Measurements from ENCODE around the gene SYT15. TPM values are rescaled to one million over a fixed set of nuclear protein-coding genes. Genes with fewer than 3 reads are reported as not detected.

The SYT15 gene
- total and polyA plus RNA-seq, 2 donors (not counting 3 experiments of a cell fraction or from before 2014, with no cell fraction given) = 0.50 to 0.75 TPM

DNA sequence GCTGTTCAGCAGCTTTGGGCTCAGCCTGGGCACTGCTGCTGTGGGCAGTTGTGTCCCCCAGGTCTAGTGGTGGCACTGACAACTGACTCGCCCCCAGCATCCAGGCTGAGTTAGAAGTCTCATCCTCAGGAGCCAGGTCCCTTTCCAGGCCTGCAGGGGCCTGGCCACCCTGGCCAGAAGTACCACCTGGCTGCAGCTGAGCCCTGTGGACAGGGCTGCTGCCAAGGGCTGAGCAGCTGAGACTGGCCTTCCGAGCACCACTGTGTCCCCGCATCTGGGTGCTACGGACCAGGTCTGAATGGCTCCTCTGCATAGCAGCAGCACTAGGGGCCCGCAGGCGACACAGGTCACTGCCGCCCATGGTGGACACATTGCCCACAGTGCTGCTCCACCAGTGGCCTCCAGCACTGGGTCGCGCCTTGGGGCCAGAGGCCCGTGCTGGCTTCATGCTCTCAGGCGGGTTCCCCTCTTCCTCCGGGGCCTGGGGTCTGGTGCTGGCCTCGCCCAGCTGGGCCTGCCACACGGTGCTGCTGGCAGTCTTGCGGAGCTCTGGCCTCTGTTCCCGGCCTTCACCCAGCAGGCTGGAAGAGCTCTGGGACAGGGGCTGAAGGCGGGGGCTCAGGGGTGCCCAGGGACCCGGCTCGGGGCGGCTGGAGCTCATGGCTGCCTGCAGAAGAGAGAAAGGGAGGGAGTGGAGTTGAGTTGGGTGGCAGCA, 28.7 kb upstream of the SYT15 start:
- intact Hi-C loops (cut with micrococcal nuclease) (no loop called here), dilution Hi-C loops (cut with MboI; ENCODE audit: extremely low pct_ligation_motif_present, low sequenced_read_pairs) (no loop called here)
- CTCF ChIA-PET = interaction anchor here (1.4 kb wide), 1 partner anchor 10 kb away, joined by 3 read pairs; no protein-coding TSS in a partner anchor
- no peak overlapping the region for H3K4me3 ChIP-seq (replicated peaks in 1 of 3; ENCODE audit: insufficient read depth in 1 of 3, low read depth in 1 of 3, low read length in 3 of 3)
- DNase-seq (ENCODE audit: low read depth, low spot score) (no peak), FAIRE-seq (no peak)
- H3K79me2 ChIP-seq (ENCODE audit: control insufficient read depth, insufficient read depth, low read length) = no peaks in the 10 kb centered on the region
- no peak overlapping the region for H3K27ac ChIP-seq (ENCODE audit: insufficient read depth, low read depth, low read length)
- H3K9me1 ChIP-seq (replicated peaks; ENCODE audit: control insufficient read depth, extremely low read depth, insufficient read depth, low read length) = no peaks in the 10 kb centered on the region
- H4K20me1 ChIP-seq (replicated peaks; ENCODE audit: control insufficient read depth, extremely low read depth, insufficient read depth, low read length) = no peaks in the 10 kb centered on the region
- no peak overlapping the region for H3K4me2 ChIP-seq (ENCODE audit: insufficient read depth, low read length)
- H3K27me3 ChIP-seq (ENCODE audit: control insufficient read depth in 2 of 2, insufficient read depth in 2 of 2, low read length in 2 of 2) = peaks cover 1 to 10% of the 10 kb centered on the region in 2 experiments
- no peak overlapping the region for H2AFZ ChIP-seq (ENCODE audit: low read depth, low read length)
- no peaks in the 10 kb centered on the region for H3K9me3 ChIP-seq (replicated peaks; ENCODE audit: control insufficient read depth, insufficient read depth, low read length)
- no peaks in the 10 kb centered on the region for H3K4me1 ChIP-seq (ENCODE audit: control insufficient read depth, extremely low read depth, insufficient read depth, low read length)
- no peaks in the 10 kb centered on the region for H3K36me3 ChIP-seq (ENCODE audit: control insufficient read depth in 2 of 2, extremely low read depth in 1 of 2, insufficient read depth in 2 of 2, low read length in 2 of 2)
- TF ChIP-seq MYC (IDR thresholded peaks at IDR 0.05; ENCODE audit: low read depth, low read length) (no peak), POLR2A (IDR thresholded peaks at IDR 0.05; ENCODE audit: low read depth, low read length) (no peak), POLR2AphosphoS5 (IDR thresholded peaks at IDR 0.05; ENCODE audit: insufficient read depth, low read depth, low read length) (no peak), GATA2 (IDR thresholded peaks at IDR 0.05; ENCODE audit: insufficient read depth, insufficient read length, low read depth, low read length) (no peak), EZH2 (IDR thresholded peaks at IDR 0.05; ENCODE audit: borderline replicate concordance, low read depth, low read length, severe bottlenecking) (no peak), JUN (IDR thresholded peaks at IDR 0.05; ENCODE audit: borderline replicate concordance, insufficient read depth, insufficient read length, low read depth) (no peak), MAX (IDR thresholded peaks at IDR 0.05; ENCODE audit: insufficient read depth, insufficient read length) (no peak), FOS (IDR thresholded peaks at IDR 0.05; ENCODE audit: borderline replicate concordance, insufficient read depth, low read length) (no peak)
- TF ChIP-seq, protein P1, sequence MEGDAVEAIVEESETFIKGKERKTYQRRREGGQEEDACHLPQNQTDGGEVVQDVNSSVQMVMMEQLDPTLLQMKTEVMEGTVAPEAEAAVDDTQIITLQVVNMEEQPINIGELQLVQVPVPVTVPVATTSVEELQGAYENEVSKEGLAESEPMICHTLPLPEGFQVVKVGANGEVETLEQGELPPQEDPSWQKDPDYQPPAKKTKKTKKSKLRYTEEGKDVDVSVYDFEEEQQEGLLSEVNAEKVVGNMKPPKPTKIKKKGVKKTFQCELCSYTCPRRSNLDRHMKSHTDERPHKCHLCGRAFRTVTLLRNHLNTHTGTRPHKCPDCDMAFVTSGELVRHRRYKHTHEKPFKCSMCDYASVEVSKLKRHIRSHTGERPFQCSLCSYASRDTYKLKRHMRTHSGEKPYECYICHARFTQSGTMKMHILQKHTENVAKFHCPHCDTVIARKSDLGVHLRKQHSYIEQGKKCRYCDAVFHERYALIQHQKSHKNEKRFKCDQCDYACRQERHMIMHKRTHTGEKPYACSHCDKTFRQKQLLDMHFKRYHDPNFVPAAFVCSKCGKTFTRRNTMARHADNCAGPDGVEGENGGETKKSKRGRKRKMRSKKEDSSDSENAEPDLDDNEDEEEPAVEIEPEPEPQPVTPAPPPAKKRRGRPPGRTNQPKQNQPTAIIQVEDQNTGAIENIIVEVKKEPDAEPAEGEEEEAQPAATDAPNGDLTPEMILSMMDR (IDR thresholded peaks at IDR 0.05; ENCODE audit: extremely low read depth in 1 of 2, insufficient read depth in 1 of 2, low read depth in 1 of 2, low read length in 2 of 2) = no peak
- no peak overlapping the region for H3K9ac ChIP-seq (replicated peaks; ENCODE audit: extremely low read depth, insufficient read depth, low read length)
- no TSS peak for BruUV-seq (replicated peaks)
- POLR2A ChIA-PET = no interaction called here
